OCI-LY7 (cell line): ENCODE measurements around the gene RNF212B.

Experiments
- CTCF ChIP-seq: fragments of 200-600 bp; sonication (generic); conservative IDR thresholded peaks from 2 replicates; pipeline ENCODE4 v1.5.1; 2014; ENCODE audit warnings: mild to moderate bottlenecking, antibody characterized with exemption, low read length, moderate library complexity, mixed read lengths
- EZH2phosphoT487 ChIP-seq: fragments of 200-600 bp; sonication (generic); IDR thresholded peaks from 2 replicates; pipeline ENCODE4 v1.6.1; 2018; ENCODE audit warnings: low read depth, borderline replicate concordance, mild to moderate bottlenecking, mixed run types, antibody characterized with exemption, low read length, moderate library complexity, mixed read lengths

- no peak for TF ChIP-seq CTCF
- no peak for TF ChIP-seq EZH2phosphoT487
These were observed at the start of gene RNF212B for GRCh38 chr14:23237772-23238594.
